Stimulated activated CD4-positive, alpha-beta T cell treated with anti-CD3 and anti-CD28 coated beads, Interleukin-15, amount 100 ng/mL, for 24 hours (primary cell): ENCODE measurements around the gene SLC17A7.
A peak's percentile ranks its signal among the peaks of the same experiment; 100 is the strongest.

Source experiments
- DNase-seq: peaks from one replicate; pipeline ENCODE4 v3.0.0-alpha.2; 2020

The SLC17A7 gene

DNA sequence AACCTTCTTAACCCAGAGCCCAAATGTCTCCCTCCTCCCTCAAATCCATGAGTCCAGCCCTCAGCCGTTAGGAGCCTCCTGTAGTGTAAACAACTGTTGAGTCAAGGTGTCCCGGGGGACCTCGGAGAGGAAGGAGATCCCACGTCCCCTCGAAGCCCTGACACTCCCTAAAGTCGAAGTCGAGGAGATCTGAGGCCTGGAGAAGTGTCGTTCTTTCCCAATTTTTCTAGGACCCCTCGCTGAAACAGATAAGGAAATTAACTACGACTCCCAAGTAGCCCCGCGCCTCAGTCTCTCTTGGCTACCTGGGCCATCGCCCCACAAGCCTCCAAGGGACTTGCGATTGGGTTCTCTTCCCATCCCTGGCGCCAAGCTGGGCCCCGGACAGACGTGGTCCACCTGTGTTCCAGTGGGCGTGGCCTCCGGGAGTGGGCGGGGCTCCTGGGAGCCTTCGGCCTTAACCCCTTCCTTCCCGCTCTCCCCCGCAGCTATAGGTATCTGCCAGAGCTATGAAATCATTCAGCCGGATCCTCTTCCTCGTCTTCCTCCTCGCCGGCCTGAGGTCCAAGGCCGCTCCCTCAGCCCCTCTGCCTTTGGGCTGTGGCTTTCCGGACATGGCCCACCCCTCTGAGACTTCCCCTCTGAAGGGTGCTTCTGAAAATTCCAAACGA lies 15.3 kb downstream of the SLC17A7 start:
- peak; percentile 61 for DNase-seq

DNA sequence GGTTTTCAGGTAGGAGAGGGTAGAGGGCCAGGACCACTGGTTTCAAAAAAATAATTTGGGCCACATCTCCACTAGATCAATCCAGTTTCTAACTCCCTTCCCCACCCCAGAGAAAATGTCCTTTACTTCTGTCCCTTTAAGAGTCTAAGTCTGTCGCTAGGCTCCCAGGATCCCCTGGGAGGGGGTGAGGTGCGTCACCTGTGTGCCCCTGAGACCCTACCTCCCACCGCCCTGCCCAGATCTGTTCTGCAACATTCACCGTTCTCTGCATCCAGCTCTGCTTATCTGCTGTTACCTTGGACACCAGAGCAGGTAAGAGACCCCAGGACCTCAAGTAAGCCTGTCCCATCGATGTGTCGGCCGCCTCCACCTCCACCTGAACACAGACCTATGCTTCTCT lies 16.1 kb downstream of the SLC17A7 start, which contains the start of gene GFY:
TSS of gene GFY (plus strand) at position 211 of the 400 bp plus-strand sequence. CDS start 1,043 bp downstream, outside the sequence.
- DNase-seq, result no peak

DNA sequence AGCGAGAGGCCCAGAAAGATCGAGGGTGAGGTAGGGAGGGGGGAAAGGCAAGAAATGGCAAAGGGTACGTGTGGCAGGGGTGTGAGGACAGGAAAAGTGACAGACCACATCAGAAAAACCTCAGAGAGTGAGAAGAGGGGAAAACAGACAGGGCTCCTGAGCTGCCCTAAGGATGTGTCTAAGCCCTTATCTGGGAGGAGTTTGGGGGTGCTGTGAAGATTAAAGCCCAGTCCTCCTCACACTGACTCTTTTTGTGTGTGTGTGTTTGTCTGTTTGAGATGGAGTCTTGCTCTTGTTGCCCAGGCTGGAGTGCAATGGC lies 17.4 kb downstream of the SLC17A7 start:
- DNase-seq, result no peak

DNA sequence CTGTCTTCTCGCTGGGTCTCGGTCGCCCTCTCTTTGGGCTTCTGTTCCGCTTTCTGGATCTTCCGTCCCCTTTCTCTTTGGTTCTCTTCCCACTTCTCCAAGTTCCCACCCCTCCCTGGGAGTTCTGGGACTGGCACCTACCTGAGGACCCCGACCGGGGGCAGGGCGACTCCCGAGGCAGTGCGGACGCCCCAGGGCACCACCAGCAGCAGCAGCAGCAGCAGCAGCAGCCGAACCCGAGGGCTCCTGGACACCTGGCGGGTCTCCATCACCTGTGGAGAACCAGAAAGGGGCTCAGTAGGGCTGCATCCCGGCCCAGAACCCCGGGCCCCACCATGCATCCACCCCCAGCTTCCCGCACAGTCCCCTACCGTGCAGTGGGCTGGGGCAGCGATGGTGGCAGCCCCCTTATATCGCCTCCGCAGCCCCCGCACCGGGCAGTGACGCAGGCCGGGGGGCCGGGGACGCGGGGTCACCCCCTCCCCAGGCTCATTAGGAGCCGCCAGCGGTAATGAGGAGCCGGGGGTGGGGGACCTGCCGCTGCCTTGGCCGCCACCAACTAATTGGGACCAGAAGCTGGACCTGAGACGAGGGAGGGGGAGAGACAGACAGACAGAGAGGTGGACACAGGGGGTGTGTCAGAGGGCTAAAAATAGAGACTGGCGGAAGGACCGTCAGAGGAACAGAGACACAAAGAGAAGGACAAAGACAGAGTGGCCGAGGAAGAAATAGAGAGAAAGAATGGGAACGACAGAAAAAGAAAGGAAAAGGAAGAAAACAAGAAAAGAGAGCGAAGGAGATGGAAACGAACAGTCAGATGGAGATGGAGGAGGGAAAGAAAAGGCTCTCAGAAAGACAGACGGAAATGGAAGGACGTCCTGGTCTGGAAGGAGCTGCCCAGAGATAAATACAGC lies 18.0 kb downstream of the SLC17A7 start, which contains the start of gene PTH2:
TSS of gene PTH2 (minus strand) at position 371 of the 914 bp plus-strand sequence. CDS start at position 269, 102 bp downstream.
- no peak for DNase-seq

DNA sequence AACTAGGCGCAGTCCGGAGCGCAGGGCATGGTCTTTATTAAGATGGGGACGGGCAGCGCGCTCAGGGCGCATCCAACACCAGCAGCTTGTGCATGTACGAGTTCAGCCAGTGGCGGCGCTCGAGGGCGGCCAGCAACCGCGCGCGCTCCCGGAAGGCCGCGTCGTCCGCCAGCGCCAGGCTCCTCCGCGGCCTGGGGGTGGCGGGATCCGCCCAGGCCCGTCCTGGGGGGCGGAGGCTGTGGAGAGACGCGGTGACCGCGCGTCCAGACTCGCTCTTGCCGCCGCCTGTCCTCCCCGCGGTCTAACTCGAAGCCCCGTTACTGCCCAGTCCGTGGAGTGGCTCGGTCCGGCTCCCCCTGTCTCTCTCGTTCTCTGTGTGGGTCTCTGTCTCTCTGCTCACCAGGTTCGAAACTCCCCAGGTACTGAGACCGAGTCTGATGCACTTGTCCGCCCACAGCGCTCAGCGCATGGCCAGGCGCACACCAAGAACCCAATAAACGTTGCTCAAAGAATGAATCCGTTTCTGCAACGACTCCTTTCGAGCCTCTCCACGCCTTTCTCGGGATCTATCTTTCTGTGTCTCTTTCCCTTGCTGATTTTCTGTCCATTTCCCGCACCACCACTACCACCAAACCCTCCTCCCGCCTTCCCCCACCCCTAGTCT lies 18.8 kb downstream of the SLC17A7 start:
- peak; percentile 60 for DNase-seq

DNA sequence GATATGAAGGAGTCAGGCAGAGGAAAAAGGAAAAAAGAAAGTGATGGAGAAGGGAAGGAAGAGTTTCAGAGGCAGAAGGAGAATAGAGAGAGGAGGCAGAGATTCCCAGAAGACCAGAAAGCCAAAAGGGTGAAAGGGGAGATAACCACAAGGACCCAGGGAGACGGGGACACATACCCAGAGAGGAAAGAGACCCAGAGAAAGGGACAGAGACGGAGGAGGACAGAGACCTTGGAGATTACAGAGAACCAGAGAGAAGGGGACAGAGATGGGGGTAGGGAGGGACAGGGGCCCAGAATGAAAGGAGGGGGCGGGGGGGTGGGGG lies 19.5 kb downstream of the SLC17A7 start:
- DNase-seq, result no peak

DNA sequence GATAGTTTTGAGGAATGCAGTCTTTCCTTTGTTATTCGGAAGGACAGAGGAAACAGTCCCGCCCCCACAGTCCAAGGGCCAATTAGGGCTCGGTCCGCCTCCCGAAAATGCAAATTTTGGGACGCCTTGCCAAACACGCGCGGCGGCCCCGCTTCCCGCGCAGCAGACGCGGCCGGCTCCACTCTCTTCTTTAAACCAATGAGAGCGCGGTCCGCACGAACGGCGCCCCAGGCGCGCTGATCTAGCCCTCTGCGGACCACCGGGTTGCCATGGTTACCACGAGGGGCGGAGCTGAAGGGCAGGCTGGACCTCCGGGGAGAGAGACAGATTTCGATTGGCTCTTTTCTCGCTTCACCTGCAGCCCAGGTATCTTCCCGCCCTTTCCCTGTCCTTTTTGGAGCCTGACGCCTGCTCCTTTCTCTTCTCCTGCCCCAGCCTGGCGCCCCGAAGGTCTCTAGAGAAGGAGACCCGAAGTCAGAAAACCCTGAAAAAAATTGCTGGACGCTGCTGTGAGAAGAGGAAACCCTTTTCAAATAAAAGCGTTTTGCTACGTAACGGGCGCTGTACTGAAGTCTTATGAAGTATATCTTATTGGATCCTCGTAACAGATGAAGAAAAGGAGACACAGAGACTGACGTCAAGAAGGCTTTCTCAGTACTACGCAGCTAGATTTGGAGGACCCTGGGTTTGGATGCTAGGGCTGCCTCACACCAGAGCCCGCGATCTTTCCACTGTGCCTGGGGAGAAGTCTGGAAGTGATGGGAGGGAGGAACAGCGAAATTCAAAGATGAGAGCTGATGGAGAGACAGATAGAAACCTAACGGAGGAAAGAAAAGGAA lies 20.1 kb downstream of the SLC17A7 start:
- DNase-seq, result peak; percentile 74

DNA sequence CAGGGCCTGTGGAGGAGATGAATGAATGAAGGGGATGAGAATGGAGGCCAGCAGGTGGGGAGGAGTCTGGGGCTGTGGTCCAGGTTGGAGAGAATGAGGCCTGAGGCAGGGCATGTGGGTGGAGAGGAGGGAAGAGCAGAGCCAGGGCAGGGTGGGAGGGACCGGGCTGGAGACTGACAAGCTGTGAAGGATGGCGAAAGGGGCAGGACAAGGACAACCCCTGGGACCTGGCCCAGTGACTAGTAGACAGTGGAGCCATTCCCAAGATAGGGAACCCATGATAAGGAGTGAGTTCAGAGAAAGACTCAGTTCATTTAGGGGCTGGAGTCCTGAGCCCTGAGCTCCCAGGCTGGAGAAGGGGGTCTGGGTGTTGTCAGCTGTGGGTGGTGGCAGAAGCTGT lies 21.1 kb downstream of the SLC17A7 start:
- DNase-seq, result no peak

DNA sequence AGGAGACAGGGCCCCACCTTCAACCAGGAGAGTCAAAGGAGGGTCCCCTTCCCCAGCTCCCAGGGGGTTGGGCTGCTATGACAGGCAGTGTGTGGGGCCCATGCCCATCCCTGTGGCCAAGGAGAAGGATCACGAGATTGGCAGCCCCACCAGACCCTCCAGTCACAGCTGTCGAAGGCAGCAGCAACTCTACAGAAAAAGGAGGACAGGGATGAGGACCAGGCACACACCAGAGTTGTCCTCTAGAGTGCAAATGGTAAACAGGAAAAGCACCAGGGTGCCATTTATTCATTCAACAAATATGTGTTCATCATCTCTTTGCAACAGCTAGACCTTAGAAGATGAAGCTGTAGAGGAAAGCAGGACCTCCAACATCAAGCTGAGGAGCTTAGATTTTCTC lies 22.2 kb downstream of the SLC17A7 start:
- no peak for DNase-seq

DNA sequence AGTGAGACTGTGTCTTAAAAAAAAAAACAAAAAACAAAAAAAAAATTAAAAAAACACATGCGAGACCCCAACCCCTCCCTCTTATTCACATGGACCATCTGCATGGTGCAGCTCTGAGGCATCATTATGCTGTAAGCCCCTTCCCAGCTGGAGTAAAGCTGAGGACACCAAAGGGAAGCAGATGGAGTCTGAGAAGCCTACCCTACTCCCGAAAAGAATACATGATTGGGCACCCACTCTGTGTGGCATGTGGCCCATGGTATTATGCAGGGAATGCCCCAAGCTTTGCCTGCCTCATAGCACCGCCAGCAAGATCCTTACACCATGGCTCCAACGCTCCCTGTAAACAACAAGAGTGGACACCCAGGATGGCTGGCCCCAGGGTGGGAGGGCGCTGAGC lies 22.8 kb downstream of the SLC17A7 start:
- DNase-seq, result no peak

DNA sequence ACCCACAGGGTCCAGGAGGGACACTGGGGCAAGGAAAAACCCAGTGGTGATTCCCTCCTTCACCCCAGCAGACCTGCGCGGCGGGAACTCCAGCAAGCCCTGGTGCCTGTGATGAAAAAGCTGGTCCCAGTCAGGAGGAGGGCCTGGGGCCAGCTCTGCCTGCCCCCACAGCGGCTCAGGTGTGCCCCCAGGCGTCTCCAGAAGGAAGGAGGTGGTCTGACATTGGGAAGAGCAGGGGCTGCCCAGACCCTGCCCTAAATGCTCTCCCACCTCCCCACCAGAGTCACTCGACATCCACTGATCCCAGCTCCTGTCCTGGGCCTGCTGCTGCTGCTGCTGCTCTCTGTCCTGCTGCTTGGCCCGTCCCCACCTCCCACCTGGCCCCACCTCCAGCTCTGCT lies 24.2 kb downstream of the SLC17A7 start:
- DNase-seq, result no peak

DNA sequence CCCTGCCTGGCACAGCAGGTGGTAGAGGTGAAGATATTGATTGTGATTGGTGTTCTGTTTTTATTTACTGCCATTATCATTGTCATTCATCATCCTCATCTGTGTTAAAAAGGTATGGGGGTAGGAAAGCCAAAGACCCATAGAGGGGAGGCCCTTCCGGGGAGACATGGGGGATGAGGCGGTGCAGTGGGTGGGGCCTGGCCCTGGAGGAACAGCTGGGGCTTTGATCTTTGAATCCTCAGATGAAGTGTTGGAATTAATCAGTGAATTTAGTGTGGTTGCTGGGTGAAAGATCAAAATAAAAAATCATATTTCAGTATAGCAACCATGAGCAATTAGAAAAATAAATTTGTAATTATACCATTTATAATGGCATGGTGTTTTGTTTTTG lies 25.5 kb downstream of the SLC17A7 start:
- no peak for DNase-seq

DNA sequence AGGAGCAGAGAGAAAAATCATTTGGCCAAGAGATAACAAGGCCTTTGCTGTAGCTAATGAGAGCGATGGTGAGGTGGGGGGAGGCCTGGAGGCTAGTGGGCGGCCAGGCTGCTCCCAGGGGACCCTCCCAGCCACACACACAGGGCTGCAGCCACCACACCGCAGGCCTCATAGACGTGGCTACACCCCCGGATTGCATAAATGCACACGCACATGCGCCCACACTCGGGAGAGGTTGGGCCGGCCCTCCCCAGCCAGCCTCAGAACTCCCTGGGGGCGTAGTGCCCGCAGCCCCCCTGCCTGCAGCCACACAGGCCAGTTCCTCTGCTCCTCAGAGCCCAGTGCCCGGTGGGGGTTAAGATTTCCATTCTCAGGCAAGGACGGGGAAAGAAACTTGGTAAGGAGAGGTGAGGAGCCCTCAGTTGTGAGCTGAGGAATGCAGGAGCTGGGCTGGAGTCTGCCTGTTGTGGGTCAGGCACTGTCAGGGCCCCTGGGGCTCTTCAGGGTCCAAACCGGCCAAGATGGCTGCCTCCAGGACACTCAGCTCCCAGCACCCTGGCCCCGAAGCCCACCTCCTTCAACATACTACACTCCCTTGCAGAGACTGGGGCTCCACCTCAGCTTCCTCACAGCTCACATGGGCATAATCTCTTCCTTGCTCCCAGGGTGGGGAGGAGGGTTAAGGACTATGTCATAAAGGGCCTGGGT lies 26.1 kb downstream of the SLC17A7 start:
- no peak for DNase-seq

DNA sequence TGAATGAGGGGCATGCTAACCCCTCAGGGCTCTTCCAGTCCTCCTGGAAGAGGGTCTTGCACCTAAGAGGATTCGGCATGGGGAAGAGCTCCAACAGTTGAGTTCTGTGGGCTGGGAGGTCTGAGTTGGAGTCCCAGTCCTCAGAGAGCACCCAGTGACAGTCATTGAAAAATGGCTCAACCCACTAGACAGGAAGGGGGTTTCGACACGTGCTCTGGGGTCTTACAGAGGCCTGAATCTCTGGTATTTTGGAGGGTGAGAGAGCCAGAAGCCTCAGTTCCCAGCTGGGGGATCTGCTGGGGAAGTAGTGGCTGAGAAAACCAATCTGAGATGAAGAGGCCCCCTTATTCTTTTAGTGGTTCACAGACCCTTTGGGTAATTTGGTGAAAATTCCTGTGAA lies 27.1 kb downstream of the SLC17A7 start:
- DNase-seq, result no peak

DNA sequence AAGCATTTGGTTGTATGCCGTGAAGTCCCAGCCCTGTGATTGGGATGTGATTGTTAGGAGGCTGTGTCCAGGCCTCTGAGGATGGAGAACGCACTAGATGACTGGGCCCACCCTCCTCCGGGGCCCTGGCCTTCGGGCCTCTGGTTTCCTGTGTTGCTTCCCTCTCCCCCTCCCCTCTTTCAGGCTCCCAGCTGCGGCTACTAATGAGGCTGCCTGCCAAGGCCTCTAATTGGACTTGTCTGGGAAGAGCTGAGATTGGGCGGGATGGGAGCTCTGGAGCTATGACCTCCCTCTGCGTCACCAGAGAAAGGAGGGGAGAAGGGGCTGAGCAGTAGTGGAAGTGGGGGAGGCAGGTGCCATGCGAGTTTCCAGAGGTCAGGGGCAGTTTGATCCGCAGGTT lies 28.0 kb downstream of the SLC17A7 start:
- DNase-seq, result no peak

DNA sequence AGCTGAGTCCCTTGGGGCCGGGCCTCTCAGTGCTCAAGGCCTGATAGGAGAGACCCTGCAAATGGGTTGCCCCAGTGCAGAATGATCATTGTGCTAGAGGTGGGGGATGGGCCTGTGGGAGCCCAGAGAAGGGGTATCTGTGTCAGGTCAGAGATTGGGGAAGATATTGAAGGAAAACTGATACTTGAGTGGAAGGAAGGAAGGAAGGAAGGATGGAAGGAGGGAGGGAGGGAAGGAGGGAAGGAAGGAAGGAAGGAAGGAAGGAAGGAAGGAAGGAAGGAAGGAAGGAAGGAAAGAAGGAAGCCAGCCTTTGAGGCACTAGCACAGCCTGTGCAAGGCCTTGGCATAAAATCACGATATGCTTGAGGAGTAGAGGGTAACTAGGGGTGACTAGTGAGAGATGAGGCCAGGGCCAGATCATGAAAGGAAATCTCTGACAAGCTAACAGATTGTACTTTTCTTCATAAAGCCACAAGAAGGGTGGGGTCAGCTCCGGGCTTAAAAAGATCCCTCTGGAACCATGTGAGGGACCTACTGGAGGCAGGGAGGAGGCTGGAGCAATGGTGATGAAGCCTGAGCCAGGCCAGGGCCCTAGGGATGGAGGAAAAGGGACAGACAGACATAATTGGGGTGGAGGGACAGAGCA lies 29.5 kb downstream of the SLC17A7 start:
- DNase-seq, result no peak

DNA sequence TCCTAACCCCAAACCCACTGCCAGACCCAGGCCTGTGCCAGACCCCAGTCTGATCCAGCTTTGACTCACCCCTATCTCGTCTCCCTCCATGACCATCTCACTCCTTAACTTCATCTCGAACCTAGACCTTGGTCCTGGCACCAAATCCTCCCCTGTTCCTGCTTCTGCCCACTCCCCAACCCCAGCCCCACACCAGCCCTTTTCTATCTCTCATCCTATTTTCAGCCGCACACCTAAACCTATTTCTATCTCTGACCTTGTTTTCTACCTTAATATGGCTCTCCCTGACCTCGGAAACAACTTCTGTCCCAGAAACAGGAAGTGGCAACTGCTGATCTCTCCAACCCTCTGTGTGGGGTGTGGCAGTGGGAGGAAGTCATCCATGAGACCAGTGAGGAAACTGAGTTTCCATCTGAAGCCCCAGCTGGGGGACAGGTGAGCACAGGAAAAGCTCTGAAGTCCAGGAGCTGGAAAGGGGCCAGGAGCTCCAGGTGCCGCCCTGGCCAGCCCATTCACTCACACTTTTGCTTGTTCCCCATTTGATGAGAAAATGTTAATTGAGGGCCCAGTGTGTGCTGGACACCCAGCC lies 31.8 kb downstream of the SLC17A7 start:
- peak; percentile 30 for DNase-seq

DNA sequence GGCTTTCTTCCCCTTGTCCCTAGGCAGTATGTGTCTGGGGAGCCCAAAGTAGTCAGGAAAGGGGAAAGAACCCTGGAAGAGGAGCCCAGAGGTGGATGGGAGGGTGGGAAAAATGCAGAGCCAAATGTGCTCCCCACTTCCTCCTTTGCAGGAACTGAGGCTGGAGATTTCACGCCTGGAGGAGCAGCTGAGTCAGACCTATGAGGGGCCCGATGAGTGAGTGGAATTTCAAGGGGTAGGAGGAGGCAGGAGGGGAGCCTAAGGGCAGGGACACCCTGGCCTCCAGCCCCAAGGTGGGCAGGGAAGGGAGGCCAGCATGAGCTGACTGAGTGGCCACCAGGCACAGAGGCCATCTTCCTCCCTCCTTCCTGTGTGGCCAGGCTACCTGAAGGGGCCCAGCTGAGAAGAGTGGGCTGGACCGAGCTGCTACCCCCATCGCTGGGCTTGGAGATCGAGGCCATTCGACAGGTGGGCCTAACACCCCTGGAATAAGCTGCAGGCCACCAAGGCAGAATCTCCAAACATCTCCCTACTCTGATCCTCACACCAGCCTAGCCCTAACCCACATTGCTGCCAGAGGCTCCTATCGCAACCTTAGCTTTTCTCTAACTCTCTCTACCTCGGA lies 32.4 kb downstream of the SLC17A7 start:
- peak; percentile 19 for DNase-seq

DNA sequence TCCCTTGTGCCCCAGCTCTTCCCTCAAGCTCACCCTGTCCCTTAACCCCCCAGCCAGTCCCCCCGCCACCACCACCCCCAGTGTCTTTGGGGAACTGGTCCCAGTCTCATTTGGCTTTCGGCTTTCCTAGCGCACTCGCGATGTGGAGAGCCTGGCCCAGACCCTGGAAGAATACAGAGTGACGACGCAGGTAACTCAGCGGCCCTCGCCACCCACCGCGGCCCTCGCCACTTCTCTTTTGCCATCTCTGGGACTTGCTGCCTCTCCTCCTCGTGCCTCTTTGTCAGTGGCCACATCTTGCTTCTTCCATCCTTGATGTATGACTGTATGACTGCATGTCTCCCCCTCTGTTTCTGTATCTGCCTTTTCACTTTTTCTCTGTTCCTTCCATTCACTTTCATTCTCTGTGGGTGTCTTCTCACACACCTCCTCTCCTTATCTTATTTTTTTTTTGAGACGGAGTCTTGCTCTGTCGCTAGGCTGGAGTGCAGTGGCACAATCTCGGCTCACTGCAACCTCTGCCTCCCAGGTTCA lies 33.8 kb downstream of the SLC17A7 start:
- no peak for DNase-seq

DNA sequence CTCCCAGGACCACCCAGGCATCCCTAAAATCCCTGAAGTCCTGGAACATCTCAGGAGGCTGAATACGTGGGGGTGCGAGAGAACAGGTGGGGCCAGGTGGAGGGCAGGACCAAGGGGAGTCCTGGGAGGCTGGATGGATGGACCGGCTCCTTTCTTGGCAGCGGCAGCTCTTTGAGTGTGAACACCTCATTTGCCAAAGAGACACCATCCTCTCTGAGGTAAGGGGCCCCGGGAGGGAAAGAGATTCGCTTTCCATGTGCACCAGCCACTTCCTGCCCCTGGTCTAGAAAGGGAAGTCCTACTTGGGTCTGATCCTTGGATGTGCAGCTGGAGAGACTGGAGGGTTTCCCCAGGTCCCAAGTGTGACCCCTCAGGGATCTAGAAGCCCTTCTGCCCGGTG lies 34.2 kb downstream of the SLC17A7 start:
- no peak for DNase-seq
